ENCODE results near the gene TTBK1. TPM values are rescaled to one million over a fixed set of nuclear protein-coding genes. Genes with fewer than 3 reads are reported as not detected.

The TTBK1 gene
- total and polyA plus RNA-seq, 5 donors, result 0.29 to 0.69 (median 0.50) TPM

- no peaks in the 10 kb centered on the region for H3K4me1 ChIP-seq (ENCODE audit: control insufficient read depth, insufficient read depth, low read length)
- 83% methylated on average over 12 of the region's 12 CpGs for WGBS
- H3K9me3 ChIP-seq (ENCODE audit: control insufficient read depth, low read length), result no peaks in the 10 kb centered on the region
- H3K4me3 ChIP-seq (ENCODE audit: low read length), result no peak overlapping the region
- DNase-seq (peak in 1 of 3 donors; percentile 8), ATAC-seq (no peak)
- H3K27me3 ChIP-seq (ENCODE audit: control insufficient read depth, insufficient read depth), result no peaks in the 10 kb centered on the region
- intact Hi-C loops (cut with DNase I), result no loop called here
- no peak overlapping the region for H3K27ac ChIP-seq (ENCODE audit: low read length)
These were observed 14.3 kb downstream of the TTBK1 start for GRCh38 chr6:43257367-43258145.

GRCh38 chr6:43258180-43258579, 14.9 kb downstream of the TTBK1 start:
- Histone ChIP-seq H3K4me3 (ENCODE audit: low read length) (no peak overlapping the region), H3K27me3 (ENCODE audit: control insufficient read depth, insufficient read depth) (no peaks in the 10 kb centered on the region), H3K27ac (ENCODE audit: low read length) (no peak overlapping the region), H3K9me3 (ENCODE audit: control insufficient read depth, low read length) (no peaks in the 10 kb centered on the region), H3K4me1 (ENCODE audit: control insufficient read depth, insufficient read depth, low read length) (no peaks in the 10 kb centered on the region)
- DNase-seq, result no peak
- ATAC-seq, result no peak
- intact Hi-C loops (cut with DNase I), result no loop called here
- 68% methylated on average over 4 of the region's 4 CpGs for WGBS

GRCh38 chr6:43258807-43259686, 15.8 kb downstream of the TTBK1 start:
- ATAC-seq, result no peak
- no peaks in the 10 kb centered on the region for H3K4me1 ChIP-seq (ENCODE audit: control insufficient read depth, insufficient read depth, low read length)
- no peak overlapping the region for H3K4me3 ChIP-seq (ENCODE audit: low read length)
- 91% methylated on average over 30 of the region's 30 CpGs for WGBS
- peak in 1 of 3 donors; percentile 20 for DNase-seq
- H3K9me3 ChIP-seq (ENCODE audit: control insufficient read depth, low read length), result no peaks in the 10 kb centered on the region
- H3K27ac ChIP-seq (ENCODE audit: low read length), result no peak overlapping the region
- intact Hi-C loops (cut with DNase I), result no loop called here
- H3K27me3 ChIP-seq (ENCODE audit: control insufficient read depth, insufficient read depth), result no peaks in the 10 kb centered on the region

GRCh38 chr6:43260791-43261190, 17.5 kb downstream of the TTBK1 start:
- Histone ChIP-seq H3K27me3 (ENCODE audit: control insufficient read depth, insufficient read depth) (no peaks in the 10 kb centered on the region), H3K4me1 (ENCODE audit: control insufficient read depth, insufficient read depth, low read length) (no peaks in the 10 kb centered on the region), H3K9me3 (ENCODE audit: control insufficient read depth, low read length) (no peaks in the 10 kb centered on the region), H3K27ac (ENCODE audit: low read length) (no peak overlapping the region), H3K4me3 (ENCODE audit: low read length) (no peak overlapping the region)
- DNase-seq (no peak), ATAC-seq (no peak)
- WGBS, result 69% methylated on average over 4 of the region's 4 CpGs
- intact Hi-C loops (cut with DNase I), result loop anchor here (5.0 to 10.0 kb wide), 3 partner anchors 74 to 244 kb away; no protein-coding TSS in a partner anchor

- Histone ChIP-seq H3K27me3 (ENCODE audit: control insufficient read depth, insufficient read depth) (no peaks in the 10 kb centered on the region), H3K27ac (ENCODE audit: low read length) (no peak overlapping the region), H3K4me3 (ENCODE audit: low read length) (no peak overlapping the region), H3K9me3 (ENCODE audit: control insufficient read depth, low read length) (no peaks in the 10 kb centered on the region), H3K4me1 (ENCODE audit: control insufficient read depth, insufficient read depth, low read length) (no peaks in the 10 kb centered on the region)
- DNase-seq (no peak), ATAC-seq (no peak)
- WGBS, result 80% methylated on average over 5 of the region's 5 CpGs
- intact Hi-C loops (cut with DNase I), result loop anchor here (5.0 to 10.0 kb wide), 3 partner anchors 74 to 244 kb away; no protein-coding TSS in a partner anchor
These were observed 17.9 kb downstream of the TTBK1 start for GRCh38 chr6:43261198-43261597.

- 81% methylated on average over 14 of the region's 14 CpGs for WGBS
- no peak for DNase-seq
- ATAC-seq, result no peak
These were observed 18.9 kb downstream of the TTBK1 start for GRCh38 chr6:43262000-43262779.

GRCh38 chr6:43262780-43263313, 19.6 kb downstream of the TTBK1 start:
- no peaks in the 10 kb centered on the region for H3K9me3 ChIP-seq (ENCODE audit: control insufficient read depth, low read length)
- WGBS, result 88% methylated on average over 39 of the region's 39 CpGs
- ATAC-seq, result no peak
- H3K27me3 ChIP-seq (ENCODE audit: control insufficient read depth, insufficient read depth), result no peaks in the 10 kb centered on the region
- DNase-seq, result peak in 1 of 3 donors; percentile 43
- intact Hi-C loops (cut with DNase I), result loop anchor here (5.0 to 10.0 kb wide), 3 partner anchors 72 to 242 kb away; no protein-coding TSS in a partner anchor
- H3K4me3 ChIP-seq (ENCODE audit: low read length), result no peak overlapping the region
- H3K27ac ChIP-seq (ENCODE audit: low read length), result no peak overlapping the region
- H3K4me1 ChIP-seq (ENCODE audit: control insufficient read depth, insufficient read depth, low read length), result peaks cover 3% of the 10 kb centered on the region

More at GRCh38 chr6:43262000-43262779, 18.9 kb downstream of the TTBK1 start:
- Histone ChIP-seq H3K9me3 (ENCODE audit: control insufficient read depth, low read length) (no peaks in the 10 kb centered on the region), H3K4me1 (ENCODE audit: control insufficient read depth, insufficient read depth, low read length) (peaks cover 1% of the 10 kb centered on the region), H3K27ac (ENCODE audit: low read length) (no peak overlapping the region), H3K4me3 (ENCODE audit: low read length) (no peak overlapping the region), H3K27me3 (ENCODE audit: control insufficient read depth, insufficient read depth) (no peaks in the 10 kb centered on the region)
- intact Hi-C loops (cut with DNase I), result loop anchor here (5.0 to 10.0 kb wide), 3 partner anchors 73 to 243 kb away; no protein-coding TSS in a partner anchor

GRCh38 chr6:43263314-43264178, 20.3 kb downstream of the TTBK1 start:
- Histone ChIP-seq H3K9me3 (ENCODE audit: control insufficient read depth, low read length) (no peaks in the 10 kb centered on the region), H3K27ac (ENCODE audit: low read length) (no peak overlapping the region), H3K27me3 (ENCODE audit: control insufficient read depth, insufficient read depth) (no peaks in the 10 kb centered on the region), H3K4me1 (ENCODE audit: control insufficient read depth, insufficient read depth, low read length) (peaks cover 8% of the 10 kb centered on the region), H3K4me3 (ENCODE audit: low read length) (no peak overlapping the region)
- 50% methylated on average over 12 of the region's 12 CpGs for whole genome bisulfite sequencing
- DNase-seq, result peak; percentile 73 to 90 (median 87)
- ATAC-seq, result peak; percentile 79 to 82
- intact Hi-C loops (cut with DNase I), result loop anchor here (5.0 to 10.0 kb wide), 3 partner anchors 71 to 241 kb away; no protein-coding TSS in a partner anchor

GRCh38 chr6:43264599-43265145, 21.4 kb downstream of the TTBK1 start:
- Histone ChIP-seq H3K27me3 (ENCODE audit: control insufficient read depth, insufficient read depth) (no peaks in the 10 kb centered on the region), H3K4me3 (ENCODE audit: low read length) (no peak overlapping the region), H3K4me1 (ENCODE audit: control insufficient read depth, insufficient read depth, low read length) (peaks cover 13% of the 10 kb centered on the region), H3K9me3 (ENCODE audit: control insufficient read depth, low read length) (no peaks in the 10 kb centered on the region), H3K27ac (ENCODE audit: low read length) (no peak overlapping the region)
- DNase-seq (peak in 2 of 3 donors; percentile 27 to 29), ATAC-seq (no peak)
- intact Hi-C loops (cut with DNase I), result loop anchor here (5.0 to 10.0 kb wide), 4 partner anchors 63 to 240 kb away; no protein-coding TSS in a partner anchor
- WGBS, result 86% methylated on average over 5 of the region's 5 CpGs

All from right cardiac atrium (tissue), 5 donors.